ENCODE data around the gene SPAG7. TPM values are rescaled to one million over a fixed set of nuclear protein-coding genes. Genes with fewer than 3 reads are reported as not detected.

SPAG7 gene
- polyA plus RNA-seq, 1 donor (not counting 4 experiments of a cell fraction or from before 2014, with no cell fraction given) = 65.7 TPM

GRCh38 chr17:4953451-4953961 lies 14.1 kb downstream of the SPAG7 start:
- H3K27me3 ChIP-seq (ENCODE audit: control insufficient read depth, extremely low read depth, insufficient read depth, low read length) = no peaks in the 10 kb centered on the region
- H3K9me1 ChIP-seq (ENCODE audit: control insufficient read depth, extremely low read depth, insufficient read depth, low read length) = peaks cover 2% of the 10 kb centered on the region
- H3K4me2 ChIP-seq (ENCODE audit: control insufficient read depth, extremely low read depth, insufficient read depth, low read depth, low read length) = peak overlapping the region; percentile 27
- H3K36me3 ChIP-seq (ENCODE audit: control insufficient read depth in 2 of 2, extremely low read depth in 1 of 2, insufficient read depth in 2 of 2, low read length in 2 of 2) = no peaks in the 10 kb centered on the region
- H3K27ac ChIP-seq (ENCODE audit: control insufficient read depth, insufficient read depth, low read length) = no peak overlapping the region
- H2AFZ ChIP-seq (ENCODE audit: control insufficient read depth, low read length) = peak overlapping the region; percentile 41
- H3K4me3 ChIP-seq (ENCODE audit: control insufficient read depth in 2 of 3, extremely low read depth in 1 of 3, insufficient read depth in 2 of 3, low read depth in 1 of 3, low read length in 3 of 3) = no peak overlapping the region
- FAIRE-seq (no peak), DNase-seq (ENCODE audit: low read depth, low spot score) (no peak)
- dilution Hi-C loops (cut with MboI; ENCODE audit: extremely low pct_ligation_motif_present, low sequenced_read_pairs) = no loop called here
- H3K9ac ChIP-seq (ENCODE audit: control insufficient read depth, extremely low read depth, insufficient read depth, low read length) = no peak overlapping the region
- no peaks in the 10 kb centered on the region for H3K79me2 ChIP-seq (ENCODE audit: control insufficient read depth, insufficient read depth, low read length)
- H4K20me1 ChIP-seq (ENCODE audit: control insufficient read depth, extremely low read depth, insufficient read depth, low read length) = no peaks in the 10 kb centered on the region
- H3K9me3 ChIP-seq (ENCODE audit: control insufficient read depth, low read depth, low read length) = no peaks in the 10 kb centered on the region
- H3K4me1 ChIP-seq (ENCODE audit: control insufficient read depth, extremely low read depth, insufficient read depth, low read length) = peaks cover 16% of the 10 kb centered on the region
- TF ChIP-seq EZH2 (IDR thresholded peaks at IDR 0.05; ENCODE audit: low read length) = no peak
- TF ChIP-seq CTCF (optimal IDR thresholded peaks at IDR 0.05 in 1 of 3, IDR thresholded peaks at IDR 0.05 in 1 of 3, conservative IDR thresholded peaks at IDR 0.05 in 1 of 3; ENCODE audit: extremely low read depth in 1 of 3, insufficient read depth in 2 of 3, low read length in 3 of 3) = no peak

- no peak for DNase-seq (ENCODE audit: low read depth, low spot score)
- no peak overlapping the region for H3K27ac ChIP-seq (ENCODE audit: control insufficient read depth, insufficient read depth, low read length)
- H3K27me3 ChIP-seq (ENCODE audit: control insufficient read depth, extremely low read depth, insufficient read depth, low read length) = no peaks in the 10 kb centered on the region
- no peak for TF ChIP-seq EZH2 (IDR thresholded peaks at IDR 0.05; ENCODE audit: low read length)
- TF ChIP-seq CTCF (optimal IDR thresholded peaks at IDR 0.05 in 1 of 3, IDR thresholded peaks at IDR 0.05 in 1 of 3, conservative IDR thresholded peaks at IDR 0.05 in 1 of 3; ENCODE audit: extremely low read depth in 1 of 3, insufficient read depth in 2 of 3, low read length in 3 of 3) = no peak
- no peak overlapping the region for H3K4me2 ChIP-seq (ENCODE audit: control insufficient read depth, extremely low read depth, insufficient read depth, low read depth, low read length)
- peaks cover 16% of the 10 kb centered on the region for H3K4me1 ChIP-seq (ENCODE audit: control insufficient read depth, extremely low read depth, insufficient read depth, low read length)
- no peak overlapping the region for H3K4me3 ChIP-seq (ENCODE audit: control insufficient read depth in 2 of 3, extremely low read depth in 1 of 3, insufficient read depth in 2 of 3, low read depth in 1 of 3, low read length in 3 of 3)
- no peak overlapping the region for H3K9ac ChIP-seq (ENCODE audit: control insufficient read depth, extremely low read depth, insufficient read depth, low read length)
- no peaks in the 10 kb centered on the region for H3K9me3 ChIP-seq (ENCODE audit: control insufficient read depth, low read depth, low read length)
- H3K36me3 ChIP-seq (ENCODE audit: control insufficient read depth in 2 of 2, extremely low read depth in 1 of 2, insufficient read depth in 2 of 2, low read length in 2 of 2) = peaks cover 4 to 10% of the 10 kb centered on the region in 2 experiments
- dilution Hi-C loops (cut with MboI; ENCODE audit: extremely low pct_ligation_motif_present, low sequenced_read_pairs) = no loop called here
- H3K79me2 ChIP-seq (ENCODE audit: control insufficient read depth, insufficient read depth, low read length) = peaks cover 16% of the 10 kb centered on the region
- FAIRE-seq = no peak
- H2AFZ ChIP-seq (ENCODE audit: control insufficient read depth, low read length) = no peak overlapping the region
- H3K9me1 ChIP-seq (ENCODE audit: control insufficient read depth, extremely low read depth, insufficient read depth, low read length) = peaks cover 2% of the 10 kb centered on the region
- peaks cover 5% of the 10 kb centered on the region for H4K20me1 ChIP-seq (ENCODE audit: control insufficient read depth, extremely low read depth, insufficient read depth, low read length)
Measured at GRCh38 chr17:4951486-4951885, 16.1 kb downstream of the SPAG7 start.

Measured in keratinocyte (primary cell).